Tibial artery (tissue), 4 donors: ENCODE data around the gene LRRC1.

Source experiments
- DNase-seq, 2 donors: peaks; one replicate each; pipeline ENCODE4 v3.0.0-alpha.2; 2019
- H3K27ac ChIP-seq, 2 donors: fragments of 200-600 bp; sonication (generic) in 1 of 2; 1 replicate in 1 of 2; 2 replicates in 1 of 2; pipeline ENCODE4 v1.5.1; 2018 to 2019; ENCODE audit warnings: mild to moderate bottlenecking in 1 of 2
- H3K27me3 ChIP-seq, 2 donors: fragments of 200-600 bp; sonication (generic) in 1 of 2; one replicate each; pipeline versions ENCODE4 v1.5.1 to v1.6.0; 2016 to 2019
- H3K36me3 ChIP-seq, 3 donors: fragments of 200-600 bp; sonication (generic) in 2 of 3; one replicate each; pipeline ENCODE4 v1.5.1; 2016 to 2019; ENCODE audit warnings: mild to moderate bottlenecking in 2 of 3
- H3K4me1 ChIP-seq, 4 donors: fragments of 200-600 bp; sonication (generic) in 2 of 4; 1 replicate in 3 of 4; 2 replicates in 1 of 4; pipeline ENCODE4 v1.5.1; 2016 to 2019
- H3K4me3 ChIP-seq, 2 donors: fragments of 200-600 bp; sonication (generic) in 1 of 2; 1 replicate in 1 of 2; 2 replicates in 1 of 2; pipeline ENCODE4 v1.5.1; 2018 to 2019; ENCODE audit warnings: mild to moderate bottlenecking in 2 of 2
- H3K9me3 ChIP-seq, 3 donors: fragments of 200-600 bp; sonication (generic) in 1 of 3; one replicate each; pipeline ENCODE4 v1.5.1; 2016 to 2019
- CTCF ChIP-seq, 2 experiments: fragments of 200-600 bp in 1 of 2; fragments of 450-650 bp in 1 of 2; IDR thresholded peaks; one replicate each; pipeline ENCODE4 v1.5.1; 2017 to 2019; ENCODE audit warnings: antibody characterized with exemption in 2 of 2, mild to moderate bottlenecking in 1 of 2, moderate library complexity in 1 of 2
- intact Hi-C: fragments of 100-400 bp; cut with DNase I; formaldehyde crosslinking; loops from one replicate; pipeline ENCODE4 v1.15.0; 2023; ENCODE audit warnings: low total_unique reads

Gene LRRC1

DNA sequence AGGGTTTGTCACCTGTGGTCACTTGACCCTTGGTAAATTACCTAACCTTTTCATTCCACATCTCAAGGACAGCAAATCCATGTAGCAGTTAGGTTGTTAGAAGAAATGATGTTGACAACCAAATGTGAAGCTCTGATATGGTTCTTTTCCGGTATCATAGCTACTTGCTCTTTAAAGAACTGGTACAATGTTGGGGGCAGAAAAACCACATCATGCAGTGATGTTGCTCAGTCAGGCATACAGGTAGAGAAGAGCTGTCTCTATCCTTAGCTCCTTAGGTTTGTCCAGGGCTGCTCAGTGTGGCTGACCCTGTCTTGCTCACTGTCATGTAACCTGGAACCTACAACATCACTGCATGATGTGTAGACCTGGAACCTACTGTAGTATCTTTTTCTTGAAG, 135.5 kb downstream of the LRRC1 start:
- H3K4me3 ChIP-seq = no peak overlapping the region
- H3K27ac ChIP-seq = no peak overlapping the region
- no peaks in the 10 kb centered on the region for H3K27me3 ChIP-seq
- DNase-seq = no peak
- intact Hi-C loops = no loop called here
- H3K4me1 ChIP-seq = peaks cover 0 to 14% (median 7%) of the 10 kb centered on the region in 4 donors
- H3K36me3 ChIP-seq = peaks cover 0 to 5% (median 0%) of the 10 kb centered on the region in 3 donors
- no peaks in the 10 kb centered on the region for H3K9me3 ChIP-seq
- no peak for TF ChIP-seq CTCF (IDR thresholded peaks at IDR 0.05)

GRCh38 chr6:53931086-53931485, 136.3 kb downstream of the LRRC1 start:
- no peak overlapping the region for H3K4me3 ChIP-seq
- H3K27me3 ChIP-seq = no peaks in the 10 kb centered on the region
- intact Hi-C loops = no loop called here
- DNase-seq = no peak
- peaks cover 0 to 13% (median 7%) of the 10 kb centered on the region in 4 donors for H3K4me1 ChIP-seq
- peaks cover 0 to 5% (median 0%) of the 10 kb centered on the region in 3 donors for H3K36me3 ChIP-seq
- no peak overlapping the region for H3K27ac ChIP-seq
- TF ChIP-seq CTCF (IDR thresholded peaks at IDR 0.05) = no peak
- no peaks in the 10 kb centered on the region for H3K9me3 ChIP-seq

DNA sequence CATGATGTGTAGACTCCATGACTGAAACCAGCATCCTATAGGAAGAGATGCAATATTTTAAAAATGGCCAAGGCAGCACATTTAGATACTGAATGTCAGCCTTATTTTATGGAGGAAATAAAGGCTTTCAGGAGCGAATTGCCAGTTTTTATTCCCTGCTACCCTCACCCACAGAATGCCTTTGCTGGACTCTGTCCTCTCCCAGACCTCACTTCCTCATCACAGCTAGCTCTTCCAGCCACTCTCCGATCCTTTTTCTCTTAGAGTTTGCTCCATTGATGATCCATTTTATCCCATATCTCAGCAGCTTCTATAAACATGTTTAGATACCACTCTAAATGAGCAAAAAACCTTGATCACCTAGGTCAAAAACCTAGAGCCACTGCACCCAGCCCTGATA, 137.7 kb downstream of the LRRC1 start:
- DNase-seq = no peak
- Histone ChIP-seq H3K27ac (no peak overlapping the region), H3K27me3 (no peaks in the 10 kb centered on the region), H3K36me3 (peaks cover 0 to 5% (median 0%) of the 10 kb centered on the region in 3 donors), H3K4me1 (peaks cover 0 to 3% (median 0%) of the 10 kb centered on the region in 4 donors), H3K4me3 (no peak overlapping the region), H3K9me3 (no peaks in the 10 kb centered on the region)
- intact Hi-C loops = no loop called here
- no peak for TF ChIP-seq CTCF (IDR thresholded peaks at IDR 0.05)

- no peak for DNase-seq
- Histone ChIP-seq H3K4me3 (no peak overlapping the region), H3K4me1 (peaks cover 0 to 3% (median 0%) of the 10 kb centered on the region in 4 donors), H3K36me3 (peaks cover 0 to 5% (median 0%) of the 10 kb centered on the region in 3 donors), H3K27ac (no peak overlapping the region), H3K9me3 (no peaks in the 10 kb centered on the region), H3K27me3 (no peaks in the 10 kb centered on the region)
- no peak for TF ChIP-seq CTCF (IDR thresholded peaks at IDR 0.05)
- intact Hi-C loops = no loop called here
Observed at GRCh38 chr6:53934023-53934422, 139.2 kb downstream of the LRRC1 start.

GRCh38 chr6:53937461-53937860, 142.7 kb downstream of the LRRC1 start:
- DNase-seq = no peak
- intact Hi-C loops = no loop called here
- no peaks in the 10 kb centered on the region for H3K4me1 ChIP-seq

More at GRCh38 chr6:53937461-53937860, 142.7 kb downstream of the LRRC1 start:
- no peak overlapping the region for H3K27ac ChIP-seq
- no peaks in the 10 kb centered on the region for H3K36me3 ChIP-seq
- TF ChIP-seq CTCF (IDR thresholded peaks at IDR 0.05) = no peak
- H3K9me3 ChIP-seq = no peaks in the 10 kb centered on the region
- no peaks in the 10 kb centered on the region for H3K27me3 ChIP-seq
- no peak overlapping the region for H3K4me3 ChIP-seq
